ENCODE data around the gene AMOTL2.

The AMOTL2 gene

DNA sequence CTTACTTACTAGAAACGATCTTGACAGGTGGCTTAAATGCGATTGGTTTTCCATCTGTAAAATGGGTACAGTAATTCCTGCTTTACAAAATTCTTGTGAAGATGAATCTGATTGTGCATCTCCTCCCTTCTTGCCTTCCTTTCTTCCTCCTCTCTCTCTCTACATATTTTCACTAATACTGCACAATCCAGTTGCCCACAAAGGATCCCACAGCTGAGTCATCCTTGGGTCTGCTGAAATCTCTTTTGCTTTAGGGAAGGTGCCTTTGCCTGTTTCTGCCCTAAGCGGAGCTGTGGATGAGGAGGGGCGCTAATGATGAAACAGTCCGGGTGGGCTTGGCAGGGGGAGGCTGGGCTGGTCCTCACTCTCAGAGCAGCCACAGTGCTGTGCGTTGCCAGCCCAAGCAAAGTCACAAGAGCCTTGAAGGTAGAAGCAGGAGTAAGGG is 46.1 kb downstream of the AMOTL2 start:
- H3K36me3 ChIP-seq (ENCODE audit: control insufficient read depth in 1 of 2, insufficient read depth in 2 of 2, low read depth in 1 of 2, low read length in 2 of 2): no peaks in the 10 kb centered on the region
- H3K23ac ChIP-seq (ENCODE audit: low read length in 2 of 2): no peak overlapping the region
- H2AFZ ChIP-seq (ENCODE audit: low read depth, low read length): peak overlapping the region; percentile 43
- no peak overlapping the region for H3K4me2 ChIP-seq (ENCODE audit: low read length, poor library complexity, severe bottlenecking)
- no peaks in the 10 kb centered on the region for H3K79me1 ChIP-seq (replicated peaks; ENCODE audit: low read length, poor library complexity, severe bottlenecking)
- H2BK12ac ChIP-seq (ENCODE audit: low read length in 2 of 2): peak overlapping the region; percentile 54 to 92
- 7% methylated on average over 4 of the region's 6 CpGs for WGBS
- peak overlapping the region; percentile 42 to 45 for H3K4ac ChIP-seq (ENCODE audit: low read depth in 1 of 2, low read length in 2 of 2)
- H3K27me3 ChIP-seq (ENCODE audit: control insufficient read depth in 1 of 2, insufficient read depth in 1 of 2, low read length in 2 of 2): no peaks in the 10 kb centered on the region
- no peak overlapping the region for H3K4me3 ChIP-seq (ENCODE audit: insufficient read depth in 1 of 2, low read depth in 1 of 2, low read length in 2 of 2)
- no peaks in the 10 kb centered on the region for H3K9me3 ChIP-seq (ENCODE audit: control insufficient read depth, low read length)
- DNase-seq: peak; percentile 93
- no peak overlapping the region for H3K14ac ChIP-seq (ENCODE audit: low read length in 2 of 2)
- H4K8ac ChIP-seq (ENCODE audit: low read length): peak overlapping the region; percentile 69
- H3K18ac ChIP-seq (ENCODE audit: low read depth in 1 of 2, low read length in 2 of 2): peak overlapping the region; percentile 49 to 90
- H3K4me1 ChIP-seq (ENCODE audit: control insufficient read depth, insufficient read depth, low read depth, low read length): peaks cover 46% of the 10 kb centered on the region
- peak overlapping the region; percentile 99 for H3K27ac ChIP-seq (ENCODE audit: low read length, poor library complexity, severe bottlenecking)
- peak overlapping the region; percentile 74 for H2BK5ac ChIP-seq (ENCODE audit: low read depth, low read length, poor library complexity, severe bottlenecking)
- no peak overlapping the region for H2BK15ac ChIP-seq (ENCODE audit: low read depth, poor library complexity, severe bottlenecking)
- peak overlapping the region; percentile 66 for H3K9ac ChIP-seq (ENCODE audit: low read length)
- H2AK5ac ChIP-seq (ENCODE audit: low read length, severe bottlenecking): peak overlapping the region; percentile 3
- H4K91ac ChIP-seq (ENCODE audit: low read length): peak overlapping the region; percentile 12
- H2BK120ac ChIP-seq (ENCODE audit: low read depth, low read length): peak overlapping the region; percentile 1

- Histone ChIP-seq H3K9me3 (ENCODE audit: control insufficient read depth, low read length) (no peaks in the 10 kb centered on the region), H2BK5ac (ENCODE audit: low read depth, low read length, poor library complexity, severe bottlenecking) (peak overlapping the region; percentile 99)
- 37% methylated on average over 2 of the region's 4 CpGs for WGBS
Observed at GRCh38 chr3:134327594-134327975, 46.7 kb downstream of the AMOTL2 start.

DNA sequence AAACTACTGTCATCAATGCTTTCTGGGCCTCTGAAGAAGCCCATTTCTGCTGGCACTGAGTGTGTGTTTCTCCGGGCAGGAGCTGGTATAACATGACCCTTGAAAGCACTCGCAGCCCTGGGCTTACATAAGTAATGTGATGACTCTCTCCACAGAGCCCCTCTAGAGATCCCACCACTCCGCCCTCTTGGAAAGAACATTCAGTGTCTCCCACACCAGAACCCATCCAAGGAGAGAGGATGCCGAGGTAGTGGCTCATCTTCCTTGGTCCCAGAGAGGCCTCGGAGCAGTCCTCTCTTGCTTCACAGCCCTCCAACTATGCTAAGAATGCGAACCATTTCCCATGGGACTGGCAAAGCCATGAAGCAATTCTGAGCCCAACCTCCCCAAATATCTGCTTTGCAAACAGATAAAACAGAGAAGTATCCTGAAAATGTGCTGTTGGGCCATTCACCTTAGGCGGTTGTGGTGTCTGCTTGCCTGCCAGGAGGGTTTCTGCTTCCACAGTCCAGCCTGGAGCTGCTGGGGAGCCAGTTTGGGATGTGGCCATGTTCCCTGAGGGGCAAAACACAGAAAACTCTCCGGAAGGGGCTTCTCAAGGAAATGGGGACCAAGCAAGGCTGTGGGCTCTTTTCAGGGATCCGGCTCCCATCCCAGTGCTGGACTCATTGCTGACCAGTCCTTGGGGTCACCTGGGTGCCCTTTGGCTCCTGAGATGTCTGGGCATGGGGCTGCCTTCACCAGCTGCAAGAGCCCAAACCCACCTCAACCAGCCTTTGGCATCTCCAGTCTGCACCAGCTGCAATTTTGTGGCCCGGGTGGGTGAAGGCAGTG is 47.3 kb downstream of the AMOTL2 start:
- Histone ChIP-seq H3K14ac (ENCODE audit: low read length in 2 of 2) (peak overlapping the region in 1 of 2 experiments; percentile 74), H3K23ac (ENCODE audit: low read length in 2 of 2) (no peak overlapping the region), H2BK5ac (ENCODE audit: low read depth, low read length, poor library complexity, severe bottlenecking) (peak overlapping the region; percentile 99), H3K79me1 (replicated peaks; ENCODE audit: low read length, poor library complexity, severe bottlenecking) (no peaks in the 10 kb centered on the region), H3K9ac (ENCODE audit: low read length) (peak overlapping the region; percentile 66), H4K91ac (ENCODE audit: low read length) (peak overlapping the region; percentile 91), H3K4me1 (ENCODE audit: control insufficient read depth, insufficient read depth, low read depth, low read length) (peaks cover 40% of the 10 kb centered on the region), H2AFZ (ENCODE audit: low read depth, low read length) (no peak overlapping the region), H3K4me3 (ENCODE audit: insufficient read depth in 1 of 2, low read depth in 1 of 2, low read length in 2 of 2) (peak overlapping the region in 1 of 2 experiments; percentile 22), H3K36me3 (ENCODE audit: control insufficient read depth in 1 of 2, insufficient read depth in 2 of 2, low read depth in 1 of 2, low read length in 2 of 2) (no peaks in the 10 kb centered on the region), H3K4me2 (ENCODE audit: low read length, poor library complexity, severe bottlenecking) (no peak overlapping the region), H3K27me3 (ENCODE audit: control insufficient read depth in 1 of 2, insufficient read depth in 1 of 2, low read length in 2 of 2) (no peaks in the 10 kb centered on the region), H3K9me3 (ENCODE audit: control insufficient read depth, low read length) (no peaks in the 10 kb centered on the region), H3K27ac (ENCODE audit: low read length, poor library complexity, severe bottlenecking) (peak overlapping the region; percentile 99), H2AK5ac (ENCODE audit: low read length, severe bottlenecking) (peak overlapping the region; percentile 100), H2BK15ac (ENCODE audit: low read depth, poor library complexity, severe bottlenecking) (peak overlapping the region; percentile 95), H2BK12ac (ENCODE audit: low read length in 2 of 2) (peak overlapping the region; percentile 90), H4K8ac (ENCODE audit: low read length) (peak overlapping the region; percentile 83), H3K4ac (ENCODE audit: low read depth in 1 of 2, low read length in 2 of 2) (peak overlapping the region; percentile 61 to 97), H3K18ac (ENCODE audit: low read depth in 1 of 2, low read length in 2 of 2) (peak overlapping the region; percentile 87 to 98), H2BK120ac (ENCODE audit: low read depth, low read length) (peak overlapping the region; percentile 83)
- WGBS: 12% methylated on average over 9 of the region's 10 CpGs
- DNase-seq: peak; percentile 94

More at GRCh38 chr3:134327594-134327975, 46.7 kb downstream of the AMOTL2 start:
- peak overlapping the region; percentile 100 for H2AK5ac ChIP-seq (ENCODE audit: low read length, severe bottlenecking)
- H3K4me3 ChIP-seq (ENCODE audit: insufficient read depth in 1 of 2, low read depth in 1 of 2, low read length in 2 of 2): peak overlapping the region in 1 of 2 experiments; percentile 22
- H4K8ac ChIP-seq (ENCODE audit: low read length): peak overlapping the region; percentile 83
- peak overlapping the region; percentile 83 for H2BK120ac ChIP-seq (ENCODE audit: low read depth, low read length)
- H3K36me3 ChIP-seq (ENCODE audit: control insufficient read depth in 1 of 2, insufficient read depth in 2 of 2, low read depth in 1 of 2, low read length in 2 of 2): no peaks in the 10 kb centered on the region
- no peak overlapping the region for H3K23ac ChIP-seq (ENCODE audit: low read length in 2 of 2)
- H3K79me1 ChIP-seq (replicated peaks; ENCODE audit: low read length, poor library complexity, severe bottlenecking): no peaks in the 10 kb centered on the region
- peak overlapping the region; percentile 61 to 97 for H3K4ac ChIP-seq (ENCODE audit: low read depth in 1 of 2, low read length in 2 of 2)
- H3K4me2 ChIP-seq (ENCODE audit: low read length, poor library complexity, severe bottlenecking): no peak overlapping the region
- no peak overlapping the region for H2AFZ ChIP-seq (ENCODE audit: low read depth, low read length)
- peak overlapping the region; percentile 99 for H3K27ac ChIP-seq (ENCODE audit: low read length, poor library complexity, severe bottlenecking)
- H3K4me1 ChIP-seq (ENCODE audit: control insufficient read depth, insufficient read depth, low read depth, low read length): peaks cover 45% of the 10 kb centered on the region
- H3K27me3 ChIP-seq (ENCODE audit: control insufficient read depth in 1 of 2, insufficient read depth in 1 of 2, low read length in 2 of 2): no peaks in the 10 kb centered on the region
- peak overlapping the region; percentile 87 to 98 for H3K18ac ChIP-seq (ENCODE audit: low read depth in 1 of 2, low read length in 2 of 2)
- peak overlapping the region; percentile 90 for H2BK12ac ChIP-seq (ENCODE audit: low read length in 2 of 2)
- H3K14ac ChIP-seq (ENCODE audit: low read length in 2 of 2): peak overlapping the region in 1 of 2 experiments; percentile 74
- peak; percentile 79 for DNase-seq
- peak overlapping the region; percentile 66 for H3K9ac ChIP-seq (ENCODE audit: low read length)
- H2BK15ac ChIP-seq (ENCODE audit: low read depth, poor library complexity, severe bottlenecking): peak overlapping the region; percentile 39
- H4K91ac ChIP-seq (ENCODE audit: low read length): peak overlapping the region; percentile 91

GRCh38 chr3:134326126-134326525 is 48.1 kb downstream of the AMOTL2 start:
- peak overlapping the region; percentile 58 for H4K91ac ChIP-seq (ENCODE audit: low read length)
- H3K18ac ChIP-seq (ENCODE audit: low read depth in 1 of 2, low read length in 2 of 2): peak overlapping the region; percentile 50 to 83
- H2BK15ac ChIP-seq (ENCODE audit: low read depth, poor library complexity, severe bottlenecking): peak overlapping the region; percentile 87
- H2AFZ ChIP-seq (ENCODE audit: low read depth, low read length): no peak overlapping the region
- H2BK12ac ChIP-seq (ENCODE audit: low read length in 2 of 2): peak overlapping the region; percentile 64 to 88
- H3K9ac ChIP-seq (ENCODE audit: low read length): peak overlapping the region; percentile 52
- H3K14ac ChIP-seq (ENCODE audit: low read length in 2 of 2): no peak overlapping the region
- peak overlapping the region; percentile 19 to 69 for H3K4ac ChIP-seq (ENCODE audit: low read depth in 1 of 2, low read length in 2 of 2)
- H3K23ac ChIP-seq (ENCODE audit: low read length in 2 of 2): no peak overlapping the region
- peak overlapping the region; percentile 94 for H2AK5ac ChIP-seq (ENCODE audit: low read length, severe bottlenecking)
- H3K4me3 ChIP-seq (ENCODE audit: insufficient read depth in 1 of 2, low read depth in 1 of 2, low read length in 2 of 2): peak overlapping the region in 1 of 2 experiments; percentile 9
- H4K8ac ChIP-seq (ENCODE audit: low read length): peak overlapping the region; percentile 21
- H3K4me2 ChIP-seq (ENCODE audit: low read length, poor library complexity, severe bottlenecking): no peak overlapping the region
- 67% methylated on average over 11 of the region's 11 CpGs for WGBS
- peak overlapping the region; percentile 99 for H3K27ac ChIP-seq (ENCODE audit: low read length, poor library complexity, severe bottlenecking)
- no peaks in the 10 kb centered on the region for H3K79me1 ChIP-seq (replicated peaks; ENCODE audit: low read length, poor library complexity, severe bottlenecking)
- no peaks in the 10 kb centered on the region for H3K9me3 ChIP-seq (ENCODE audit: control insufficient read depth, low read length)
- no peaks in the 10 kb centered on the region for H3K36me3 ChIP-seq (ENCODE audit: control insufficient read depth in 1 of 2, insufficient read depth in 2 of 2, low read depth in 1 of 2, low read length in 2 of 2)
- no peaks in the 10 kb centered on the region for H3K27me3 ChIP-seq (ENCODE audit: control insufficient read depth in 1 of 2, insufficient read depth in 1 of 2, low read length in 2 of 2)
- no peak for DNase-seq
- peak overlapping the region; percentile 83 for H2BK120ac ChIP-seq (ENCODE audit: low read depth, low read length)
- peaks cover 34% of the 10 kb centered on the region for H3K4me1 ChIP-seq (ENCODE audit: control insufficient read depth, insufficient read depth, low read depth, low read length)
- peak overlapping the region; percentile 90 for H2BK5ac ChIP-seq (ENCODE audit: low read depth, low read length, poor library complexity, severe bottlenecking)
